ENCODE data around the gene CCDC85B. TPM values are rescaled to one million over a fixed set of nuclear protein-coding genes. Genes with fewer than 3 reads are reported as not detected.
A peak's percentile ranks its signal among the peaks of the same experiment; 100 is the strongest.

The CCDC85B gene
- total and polyA plus RNA-seq, 2 of the 13 experiments (the other 11 are each of a cell fraction or from before 2014, with no cell fraction given) = 8.2 to 19.5 TPM

DNA sequence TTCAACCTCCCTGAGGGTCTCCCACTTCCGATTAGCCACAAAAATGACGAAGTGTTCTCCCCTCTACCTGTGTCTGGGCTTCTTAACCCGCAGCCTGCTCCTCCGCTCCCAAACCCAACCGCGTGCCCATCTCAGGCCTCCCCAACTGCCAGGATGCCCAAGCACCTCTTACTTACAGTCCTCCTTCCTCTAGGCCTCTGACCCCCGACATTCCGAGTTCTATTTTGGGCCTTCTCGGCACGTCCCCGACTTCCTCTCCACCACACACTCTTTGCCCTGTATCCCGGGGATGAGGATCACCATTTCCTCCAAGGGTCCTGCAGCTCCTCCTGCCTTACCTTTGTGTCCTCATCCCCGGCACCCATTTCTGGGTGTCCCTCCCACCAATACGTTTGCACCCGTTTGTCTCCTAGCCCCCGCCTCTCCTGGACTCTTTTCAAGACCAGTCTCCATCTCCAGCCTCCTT lies 30.6 kb upstream of the CCDC85B start (continued):
- no peak for TF ChIP-seq TSC22D2 (CRISPR knock-in tag; IDR thresholded peaks at IDR 0.05; ENCODE audit: borderline replicate concordance)
- TF ChIP-seq, protein P1, sequence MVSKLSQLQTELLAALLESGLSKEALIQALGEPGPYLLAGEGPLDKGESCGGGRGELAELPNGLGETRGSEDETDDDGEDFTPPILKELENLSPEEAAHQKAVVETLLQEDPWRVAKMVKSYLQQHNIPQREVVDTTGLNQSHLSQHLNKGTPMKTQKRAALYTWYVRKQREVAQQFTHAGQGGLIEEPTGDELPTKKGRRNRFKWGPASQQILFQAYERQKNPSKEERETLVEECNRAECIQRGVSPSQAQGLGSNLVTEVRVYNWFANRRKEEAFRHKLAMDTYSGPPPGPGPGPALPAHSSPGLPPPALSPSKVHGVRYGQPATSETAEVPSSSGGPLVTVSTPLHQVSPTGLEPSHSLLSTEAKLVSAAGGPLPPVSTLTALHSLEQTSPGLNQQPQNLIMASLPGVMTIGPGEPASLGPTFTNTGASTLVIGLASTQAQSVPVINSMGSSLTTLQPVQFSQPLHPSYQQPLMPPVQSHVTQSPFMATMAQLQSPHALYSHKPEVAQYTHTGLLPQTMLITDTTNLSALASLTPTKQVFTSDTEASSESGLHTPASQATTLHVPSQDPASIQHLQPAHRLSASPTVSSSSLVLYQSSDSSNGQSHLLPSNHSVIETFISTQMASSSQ (IDR thresholded peaks at IDR 0.05; ENCODE audit: low read depth) = no peak
- TF ChIP-seq, protein P1 (CRISPR knock-in tag; IDR thresholded peaks at IDR 0.05; ENCODE audit: borderline replicate concordance) = no peak
- TF ChIP-seq TP53 (CRISPR knock-in tag; conservative IDR thresholded peaks at IDR 0.05) = no peak
- no peak for TF ChIP-seq STAG1 (CRISPR knock-in tag; IDR thresholded peaks at IDR 0.05)
- TF ChIP-seq ZSCAN31 (CRISPR knock-in tag; IDR thresholded peaks at IDR 0.05; ENCODE audit: low read depth) = no peak
- no peak for TF ChIP-seq SMAD3 (CRISPR knock-in tag; IDR thresholded peaks at IDR 0.05)
- TF ChIP-seq SMAD1 (CRISPR knock-in tag; IDR thresholded peaks at IDR 0.05; ENCODE audit: borderline replicate concordance, low read depth) = 0 out of 2 replicates have a peak, but pooled peaks have one; percentile 69
- TF ChIP-seq ZNF382 (CRISPR knock-in tag; IDR thresholded peaks at IDR 0.05; ENCODE audit: borderline replicate concordance) = no peak
- no peak for TF ChIP-seq KLF15 (CRISPR knock-in tag; IDR thresholded peaks at IDR 0.05; ENCODE audit: borderline replicate concordance)
- TF ChIP-seq, protein P2, sequence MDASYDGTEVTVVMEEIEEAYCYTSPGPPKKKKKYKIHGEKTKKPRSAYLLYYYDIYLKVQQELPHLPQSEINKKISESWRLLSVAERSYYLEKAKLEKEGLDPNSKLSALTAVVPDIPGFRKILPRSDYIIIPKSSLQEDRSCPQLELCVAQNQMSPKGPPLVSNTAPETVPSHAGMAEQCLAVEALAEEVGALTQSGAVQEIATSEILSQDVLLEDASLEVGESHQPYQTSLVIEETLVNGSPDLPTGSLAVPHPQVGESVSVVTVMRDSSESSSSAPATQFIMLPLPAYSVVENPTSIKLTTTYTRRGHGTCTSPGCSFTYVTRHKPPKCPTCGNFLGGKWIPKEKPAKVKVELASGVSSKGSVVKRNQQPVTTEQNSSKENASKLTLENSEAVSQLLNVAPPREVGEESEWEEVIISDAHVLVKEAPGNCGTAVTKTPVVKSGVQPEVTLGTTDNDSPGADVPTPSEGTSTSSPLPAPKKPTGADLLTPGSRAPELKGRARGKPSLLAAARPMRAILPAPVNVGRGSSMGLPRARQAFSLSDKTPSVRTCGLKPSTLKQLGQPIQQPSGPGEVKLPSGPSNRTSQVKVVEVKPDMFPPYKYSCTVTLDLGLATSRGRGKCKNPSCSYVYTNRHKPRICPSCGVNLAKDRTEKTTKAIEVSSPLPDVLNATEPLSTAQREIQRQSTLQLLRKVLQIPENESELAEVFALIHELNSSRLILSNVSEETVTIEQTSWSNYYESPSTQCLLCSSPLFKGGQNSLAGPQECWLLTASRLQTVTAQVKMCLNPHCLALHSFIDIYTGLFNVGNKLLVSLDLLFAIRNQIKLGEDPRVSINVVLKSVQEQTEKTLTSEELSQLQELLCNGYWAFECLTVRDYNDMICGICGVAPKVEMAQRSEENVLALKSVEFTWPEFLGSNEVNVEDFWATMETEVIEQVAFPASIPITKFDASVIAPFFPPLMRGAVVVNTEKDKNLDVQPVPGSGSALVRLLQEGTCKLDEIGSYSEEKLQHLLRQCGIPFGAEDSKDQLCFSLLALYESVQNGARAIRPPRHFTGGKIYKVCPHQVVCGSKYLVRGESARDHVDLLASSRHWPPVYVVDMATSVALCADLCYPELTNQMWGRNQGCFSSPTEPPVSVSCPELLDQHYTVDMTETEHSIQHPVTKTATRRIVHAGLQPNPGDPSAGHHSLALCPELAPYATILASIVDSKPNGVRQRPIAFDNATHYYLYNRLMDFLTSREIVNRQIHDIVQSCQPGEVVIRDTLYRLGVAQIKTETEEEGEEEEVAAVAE (CRISPR knock-in tag; IDR thresholded peaks at IDR 0.05; ENCODE audit: borderline replicate concordance) = no peak
- no peak for TF ChIP-seq ZBTB7A (CRISPR knock-in tag; IDR thresholded peaks at IDR 0.05)
- TF ChIP-seq ZNF558 (CRISPR knock-in tag; IDR thresholded peaks at IDR 0.05; ENCODE audit: borderline replicate concordance) = no peak
- TF ChIP-seq SRSF9 (IDR thresholded peaks at IDR 0.05; ENCODE audit: borderline replicate concordance, insufficient read depth, low read depth, low read length, poor library complexity, severe bottlenecking) = no peak
- TF ChIP-seq, protein P3, sequence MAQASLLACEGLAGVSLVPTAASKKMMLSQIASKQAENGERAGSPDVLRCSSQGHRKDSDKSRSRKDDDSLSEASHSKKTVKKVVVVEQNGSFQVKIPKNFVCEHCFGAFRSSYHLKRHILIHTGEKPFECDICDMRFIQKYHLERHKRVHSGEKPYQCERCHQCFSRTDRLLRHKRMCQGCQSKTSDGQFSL (CRISPR knock-in tag; IDR thresholded peaks at IDR 0.05) = no peak
- TF ChIP-seq, protein P4, sequence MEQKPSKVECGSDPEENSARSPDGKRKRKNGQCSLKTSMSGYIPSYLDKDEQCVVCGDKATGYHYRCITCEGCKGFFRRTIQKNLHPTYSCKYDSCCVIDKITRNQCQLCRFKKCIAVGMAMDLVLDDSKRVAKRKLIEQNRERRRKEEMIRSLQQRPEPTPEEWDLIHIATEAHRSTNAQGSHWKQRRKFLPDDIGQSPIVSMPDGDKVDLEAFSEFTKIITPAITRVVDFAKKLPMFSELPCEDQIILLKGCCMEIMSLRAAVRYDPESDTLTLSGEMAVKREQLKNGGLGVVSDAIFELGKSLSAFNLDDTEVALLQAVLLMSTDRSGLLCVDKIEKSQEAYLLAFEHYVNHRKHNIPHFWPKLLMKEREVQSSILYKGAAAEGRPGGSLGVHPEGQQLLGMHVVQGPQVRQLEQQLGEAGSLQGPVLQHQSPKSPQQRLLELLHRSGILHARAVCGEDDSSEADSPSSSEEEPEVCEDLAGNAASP (CRISPR knock-in tag; IDR thresholded peaks at IDR 0.05; ENCODE audit: borderline replicate concordance) = no peak
- TF ChIP-seq MLLT10 (CRISPR knock-in tag; IDR thresholded peaks at IDR 0.05) = no peak
- TF ChIP-seq, protein P5, sequence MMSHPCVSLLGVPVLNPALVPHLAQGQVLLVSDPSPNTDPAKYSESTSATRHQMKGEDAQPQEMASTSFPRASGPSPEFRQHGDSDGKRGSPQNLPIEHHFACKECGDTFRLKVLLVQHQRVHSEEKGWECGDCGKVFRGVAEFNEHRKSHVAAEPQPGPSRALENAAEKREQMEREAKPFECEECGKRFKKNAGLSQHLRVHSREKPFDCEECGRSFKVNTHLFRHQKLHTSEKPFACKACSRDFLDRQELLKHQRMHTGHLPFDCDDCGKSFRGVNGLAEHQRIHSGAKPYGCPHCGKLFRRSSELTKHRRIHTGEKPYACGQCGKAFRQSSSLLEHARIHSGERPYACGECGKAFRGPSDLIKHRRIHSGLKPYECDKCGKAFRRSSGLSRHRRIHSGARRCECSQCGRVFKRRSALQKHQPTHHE (CRISPR knock-in tag; IDR thresholded peaks at IDR 0.05; ENCODE audit: borderline replicate concordance) = no peak

Data from HepG2 (cell line).